MM.1S (cell line): ENCODE data around the gene ZDHHC12.

Experiments used
- DNase-seq: peaks from one replicate; pipeline ENCODE4 v3.0.0-alpha.2; 2015
- H2AFZ ChIP-seq: fragments of 300-600 bp; sonication (generic); 2 replicates; pipeline ENCODE4 v1.6.0; 2016; ENCODE audit warnings: antibody characterized with exemption, low read length
- H3F3A ChIP-seq: fragments of 300-600 bp; sonication (generic); 2 replicates; pipeline ENCODE4 v1.6.1; 2016; ENCODE audit warnings: mild to moderate bottlenecking, antibody characterized with exemption, low read length, moderate library complexity, mixed read lengths; ENCODE audit not compliant: insufficient read depth
- H3K27ac ChIP-seq: fragments of 300-600 bp; sonication (generic); 2 replicates; pipeline ENCODE4 v1.5.1; 2016; ENCODE audit warnings: mild to moderate bottlenecking, low read length
- H3K27me3 ChIP-seq: fragments of 300-600 bp; sonication (generic); replicated peaks from 2 replicates; pipeline ENCODE4 v1.6.0; 2016; ENCODE audit warnings: low read length; ENCODE audit not compliant: insufficient read depth
- H3K36me3 ChIP-seq: fragments of 300-600 bp; sonication (generic); replicated peaks from 2 replicates; pipeline ENCODE4 v1.6.1; 2016; ENCODE audit warnings: mild to moderate bottlenecking, low read length, mixed read lengths; ENCODE audit not compliant: insufficient read depth
- H3K4me1 ChIP-seq: fragments of 300-600 bp; sonication (generic); 2 replicates; pipeline ENCODE4 v1.6.1; 2016; ENCODE audit warnings: low read length, mixed read lengths
- H3K4me2 ChIP-seq: fragments of 300-600 bp; sonication (generic); 2 replicates; pipeline ENCODE4 v1.6.0; 2016; ENCODE audit warnings: low read depth, low read length
- H3K4me3 ChIP-seq: fragments of 300-600 bp; sonication (generic); 2 replicates; pipeline ENCODE4 v1.5.1; 2016; ENCODE audit warnings: low read length, mixed read lengths
- H3K79me2 ChIP-seq: fragments of 300-600 bp; sonication (generic); 2 replicates; pipeline ENCODE4 v1.6.1; 2016; ENCODE audit warnings: mixed run types, low read length, mixed read lengths
- H3K9ac ChIP-seq: fragments of 300-600 bp; sonication (generic); 2 replicates; pipeline ENCODE4 v1.6.1; 2016; ENCODE audit warnings: low read length, mixed read lengths
- H3K9me2 ChIP-seq: fragments of 300-600 bp; sonication (generic); replicated peaks from 2 replicates; pipeline ENCODE4 v1.6.1; 2016; ENCODE audit warnings: mild to moderate bottlenecking, low read length, mixed read lengths; ENCODE audit not compliant: insufficient read depth
- H3K9me3 ChIP-seq: fragments of 300-600 bp; sonication (generic); replicated peaks from 2 replicates; pipeline ENCODE4 v1.6.1; 2016; ENCODE audit warnings: mild to moderate bottlenecking, low read length, mixed read lengths; ENCODE audit not compliant: insufficient read depth
- H4K20me1 ChIP-seq: fragments of 300-600 bp; sonication (generic); 2 replicates; pipeline ENCODE4 v1.6.1; 2016; ENCODE audit warnings: mild to moderate bottlenecking, low read length, moderate library complexity, mixed read lengths; ENCODE audit not compliant: insufficient read depth
- EZH2 ChIP-seq: fragments of 300-600 bp; sonication (generic); optimal IDR thresholded peaks from 2 replicates; pipeline ENCODE3; 2017; ENCODE audit warnings: low read depth, mild to moderate bottlenecking, antibody characterized with exemption, low read length, mixed read lengths
- EZH2phosphoT487 ChIP-seq: fragments of 300-600 bp; sonication (generic); IDR thresholded peaks from 2 replicates; pipeline ENCODE4 v1.6.1; 2018; ENCODE audit warnings: antibody characterized with exemption, low read length
- TF ChIP-seq, protein P1 (sequence below): fragments of 300-600 bp; sonication (generic); IDR thresholded peaks from 2 replicates; pipeline ENCODE4 v1.5.1; 2016; ENCODE audit warnings: antibody characterized with exemption, low read length, mixed read lengths

ZDHHC12 gene

DNA sequence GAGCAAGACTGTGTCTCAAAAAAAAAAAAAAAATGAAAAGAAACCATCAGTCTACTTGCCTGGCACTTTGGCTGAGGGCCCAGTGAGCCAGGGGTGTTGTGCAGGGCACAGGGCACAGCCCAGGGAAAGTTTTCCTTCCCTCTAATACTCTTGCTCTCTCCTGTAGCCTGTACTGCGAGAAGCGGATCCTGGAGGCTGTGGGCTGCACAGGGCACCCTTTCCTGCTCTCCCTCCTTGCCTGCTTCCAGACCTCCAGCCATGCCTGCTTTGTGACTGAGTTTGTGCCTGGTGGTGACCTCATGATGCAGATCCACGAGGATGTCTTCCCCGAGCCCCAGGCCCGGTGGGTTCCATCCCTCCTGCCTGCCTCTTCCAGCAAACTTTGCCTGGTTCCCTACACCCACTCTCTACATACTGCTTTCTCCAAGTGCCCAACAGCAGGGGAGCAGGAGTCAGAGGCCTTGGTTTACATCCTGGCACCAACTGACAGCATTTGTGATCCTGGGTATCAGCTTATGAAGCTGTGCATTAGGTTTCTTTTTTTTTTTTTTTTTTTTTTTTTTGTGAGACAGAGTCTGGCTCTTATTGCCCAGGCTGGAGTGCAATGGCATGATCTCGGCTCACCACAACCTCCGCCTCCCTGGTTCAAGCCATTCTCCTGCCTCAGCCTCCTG is 7.2 kb downstream of the ZDHHC12 start:
- no peaks in the 10 kb centered on the region for H3K4me1 ChIP-seq
- H3K27ac ChIP-seq: no peak overlapping the region
- H3K36me3 ChIP-seq: no peaks in the 10 kb centered on the region

DNA sequence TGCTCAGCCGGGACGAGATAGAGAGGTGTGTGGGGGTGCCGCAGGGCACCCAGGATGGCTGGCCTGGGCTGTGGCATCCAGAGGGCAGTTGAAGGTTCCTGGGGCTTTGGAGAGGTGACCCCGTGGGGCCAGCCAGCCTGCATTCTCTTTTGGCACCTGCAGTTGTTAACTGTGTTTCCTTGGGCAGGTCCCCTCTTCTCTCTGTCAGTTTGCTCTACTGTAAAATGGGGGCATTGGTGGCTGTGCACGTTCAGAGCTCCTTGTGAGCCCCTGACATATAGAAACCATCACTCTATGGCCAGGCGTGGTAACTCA is 8.5 kb downstream of the ZDHHC12 start:
- no peaks in the 10 kb centered on the region for H4K20me1 ChIP-seq
- no peaks in the 10 kb centered on the region for H3K79me2 ChIP-seq
- no peak overlapping the region for H3K27ac ChIP-seq
- no peaks in the 10 kb centered on the region for H3K9me3 ChIP-seq
- DNase-seq: no peak
- H3K9me2 ChIP-seq: no peaks in the 10 kb centered on the region
- no peak overlapping the region for H3K4me3 ChIP-seq
- no peaks in the 10 kb centered on the region; the same call in 1 of the 2 replicates for H3K27me3 ChIP-seq
- H3K9ac ChIP-seq: no peak overlapping the region
- no peaks in the 10 kb centered on the region for H3K36me3 ChIP-seq
- H3K4me2 ChIP-seq: no peak overlapping the region
- no peaks in the 10 kb centered on the region for H3F3A ChIP-seq
- TF ChIP-seq, protein P1, sequence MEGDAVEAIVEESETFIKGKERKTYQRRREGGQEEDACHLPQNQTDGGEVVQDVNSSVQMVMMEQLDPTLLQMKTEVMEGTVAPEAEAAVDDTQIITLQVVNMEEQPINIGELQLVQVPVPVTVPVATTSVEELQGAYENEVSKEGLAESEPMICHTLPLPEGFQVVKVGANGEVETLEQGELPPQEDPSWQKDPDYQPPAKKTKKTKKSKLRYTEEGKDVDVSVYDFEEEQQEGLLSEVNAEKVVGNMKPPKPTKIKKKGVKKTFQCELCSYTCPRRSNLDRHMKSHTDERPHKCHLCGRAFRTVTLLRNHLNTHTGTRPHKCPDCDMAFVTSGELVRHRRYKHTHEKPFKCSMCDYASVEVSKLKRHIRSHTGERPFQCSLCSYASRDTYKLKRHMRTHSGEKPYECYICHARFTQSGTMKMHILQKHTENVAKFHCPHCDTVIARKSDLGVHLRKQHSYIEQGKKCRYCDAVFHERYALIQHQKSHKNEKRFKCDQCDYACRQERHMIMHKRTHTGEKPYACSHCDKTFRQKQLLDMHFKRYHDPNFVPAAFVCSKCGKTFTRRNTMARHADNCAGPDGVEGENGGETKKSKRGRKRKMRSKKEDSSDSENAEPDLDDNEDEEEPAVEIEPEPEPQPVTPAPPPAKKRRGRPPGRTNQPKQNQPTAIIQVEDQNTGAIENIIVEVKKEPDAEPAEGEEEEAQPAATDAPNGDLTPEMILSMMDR: no peak
- TF ChIP-seq EZH2 (no peak), EZH2phosphoT487 (no peak)
- no peak overlapping the region for H2AFZ ChIP-seq
- no peaks in the 10 kb centered on the region for H3K4me1 ChIP-seq

More for the DNA sequence above, 7.2 kb downstream of the ZDHHC12 start:
- no peak for DNase-seq
- Histone ChIP-seq H3F3A (no peaks in the 10 kb centered on the region), H3K4me2 (no peak overlapping the region), H3K27me3 (no peaks in the 10 kb centered on the region; the same call in 1 of the 2 replicates), H3K4me3 (no peak overlapping the region), H4K20me1 (no peaks in the 10 kb centered on the region), H3K79me2 (no peaks in the 10 kb centered on the region), H3K9me3 (no peaks in the 10 kb centered on the region), H3K9me2 (no peaks in the 10 kb centered on the region), H2AFZ (no peak overlapping the region), H3K9ac (no peak overlapping the region)
- TF ChIP-seq, protein P1: no peak
- TF ChIP-seq EZH2phosphoT487 (no peak), EZH2 (no peak)

DNA sequence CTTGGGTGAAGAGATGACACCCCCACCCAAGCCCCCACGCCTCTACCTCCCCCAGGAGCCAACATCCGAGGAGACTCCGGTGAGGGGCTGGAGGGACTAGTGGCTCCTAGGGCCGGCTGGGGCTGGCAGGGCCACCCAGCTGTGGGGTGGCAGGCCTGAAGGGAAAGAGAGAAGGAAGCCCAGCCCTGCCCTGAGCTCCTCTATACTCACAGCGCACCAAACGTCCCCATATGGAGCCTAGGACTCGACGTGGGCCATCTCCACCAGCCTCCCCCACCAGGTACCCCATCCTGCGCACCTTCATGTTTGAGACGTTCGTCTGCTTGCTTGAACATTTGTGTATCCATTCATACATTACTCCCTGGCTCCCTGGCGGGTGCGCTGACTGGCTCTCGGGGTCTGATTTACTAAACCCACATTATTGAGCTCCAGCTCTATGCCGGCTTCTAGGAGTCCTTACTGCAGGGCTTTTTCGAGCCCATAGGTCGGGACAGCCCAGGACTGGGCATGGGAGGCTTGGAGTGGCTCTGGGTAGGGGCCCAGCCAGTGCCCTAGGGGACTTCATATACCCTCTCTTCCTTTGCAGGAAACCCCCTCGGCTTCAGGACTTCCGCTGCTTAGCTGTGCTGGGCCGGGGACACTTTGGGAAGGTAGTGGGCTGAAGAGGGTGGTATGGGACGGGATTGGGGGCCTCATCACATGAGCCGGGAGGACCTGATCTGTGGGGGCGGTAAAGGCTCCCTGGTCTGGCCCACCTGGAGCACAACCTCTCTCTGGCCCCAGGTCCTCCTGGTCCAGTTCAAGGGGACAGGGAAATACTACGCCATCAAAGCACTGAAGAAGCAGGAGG is 9.1 kb downstream of the ZDHHC12 start:
- H3F3A ChIP-seq: no peaks in the 10 kb centered on the region
- H4K20me1 ChIP-seq: no peaks in the 10 kb centered on the region
- no peak overlapping the region for H3K4me3 ChIP-seq
- H3K27me3 ChIP-seq: no peaks in the 10 kb centered on the region; the same call in 1 of the 2 replicates
- H3K9ac ChIP-seq: no peak overlapping the region
- H3K9me3 ChIP-seq: no peaks in the 10 kb centered on the region
- H3K4me1 ChIP-seq: no peaks in the 10 kb centered on the region
- DNase-seq: no peak
- H3K4me2 ChIP-seq: no peak overlapping the region
- H3K9me2 ChIP-seq: no peaks in the 10 kb centered on the region
- H3K36me3 ChIP-seq: no peaks in the 10 kb centered on the region
- no peak overlapping the region for H2AFZ ChIP-seq
- TF ChIP-seq, protein P1: no peak
- TF ChIP-seq EZH2phosphoT487: no peak
- TF ChIP-seq EZH2: no peak
- no peaks in the 10 kb centered on the region for H3K79me2 ChIP-seq
- H3K27ac ChIP-seq: no peak overlapping the region
